Heart left ventricle (tissue), 16 donors: ENCODE measurements around the gene FGF19. TPM values are rescaled to one million over a fixed set of nuclear protein-coding genes. Genes with fewer than 3 reads are reported as not detected.

Source experiments
- ATAC-seq, 4 donors: fragments of 200-7000 bp; cut with Tn5 transposase; one replicate each; pipeline ENCODE4 v1.9.1; 2020 to 2022; ENCODE audit warnings: moderate library complexity in 4 of 4, mild to moderate bottlenecking in 3 of 4, moderate number of reproducible peaks in 1 of 4
- DNase-seq, 5 donors: peaks; one replicate each; pipeline ENCODE4 v3.0.0-alpha.2; 2020
- H3K27ac ChIP-seq, 12 donors: fragments of 200-600 bp; sonication (generic) in 4 of 12; one replicate each; pipeline versions ENCODE4 v1.5.0 to v1.8.0; 2016 to 2022; ENCODE audit warnings: mild to moderate bottlenecking in 2 of 12
- H3K27me3 ChIP-seq, 9 donors: fragments of 200-600 bp; sonication (generic) in 2 of 9; one replicate each; pipeline versions ENCODE4 v1.5.1 to v1.8.0; 2016 to 2022; ENCODE audit warnings: mild to moderate bottlenecking in 3 of 9
- H3K36me3 ChIP-seq, 9 donors: fragments of 200-600 bp; sonication (generic) in 2 of 9; one replicate each; pipeline versions ENCODE4 v1.5.0 to v1.8.0; 2018 to 2022; ENCODE audit warnings: mild to moderate bottlenecking in 2 of 9
- H3K4me1 ChIP-seq, 12 donors: fragments of 200-600 bp; sonication (generic) in 4 of 12; one replicate each; pipeline versions ENCODE4 v1.5.0 to v1.8.0; 2016 to 2022; ENCODE audit warnings: mild to moderate bottlenecking in 3 of 12
- H3K4me3 ChIP-seq, 12 donors: fragments of 200-600 bp; sonication (generic) in 4 of 12; one replicate each; pipeline versions ENCODE4 v1.5.0 to v1.8.0; 2017 to 2022; ENCODE audit warnings: mild to moderate bottlenecking in 9 of 12, moderate library complexity in 4 of 12
- H3K9me3 ChIP-seq, 12 donors: fragments of 200-600 bp; sonication (generic) in 4 of 12; one replicate each; pipeline versions ENCODE4 v1.5.0 to v1.8.0; 2016 to 2022; ENCODE audit warnings: mild to moderate bottlenecking in 1 of 12
- POLR2A ChIP-seq, 2 donors: fragments of 450-650 bp; IDR thresholded peaks; one replicate each; pipeline ENCODE4 v1.6.1; 2017; ENCODE audit warnings: antibody characterized with exemption in 2 of 2, mild to moderate bottlenecking in 2 of 2, moderate library complexity in 2 of 2
- WGBS, 4 donors: extraction: QIAGEN DNeasy Blood & Tissue Kit in 2 of 4; methylation state at CpG; one replicate each; pipeline versions ENCODE4 v1.1.5 to v1.1.7; 2013 to 2018; 5-methylcytosine and 5-hydroxymethylcytosine counted together
- intact Hi-C, 10 donors: fragments of 100-400 bp; cut with DNase I; formaldehyde crosslinking; loops; one replicate each; pipeline versions ENCODE4 v1.11.1 to v1.14.2; 2022
- long read RNA-seq, 3 donors: library from polyadenylated mRNA; unstranded; transcript quantifications; one replicate each; pipeline ENCODE4 v2.0.0, GENCODE V29; 2020 to 2021
- polyA plus RNA-seq, 2 donors: library from polyadenylated mRNA; stranded (reverse); fragments of 200-250 nt; gene quantifications; one replicate each; pipeline ENCODE4 v1.2.3, GENCODE V29; 2013
- total RNA-seq, 9 donors: library from RNA; depleted of rRNA in 2 of 9; stranded (reverse); fragments of >200 nt in 2 of 9; fragmentation: NEBNext Ultra II Directional in 3 of 9; extraction: Animal tissue kit (Norgen Biotek cat#: 25700) in 3 of 9; gene quantifications; one replicate each; pipeline versions ENCODE4 v1.1.0 to v1.2.4, GENCODE V29; 2016 to 2023
- TF ChIP-seq, protein P1 (sequence below), 12 donors: fragments of 200-600 bp; sonication (generic) in 4 of 12; IDR thresholded peaks; one replicate each; pipeline versions ENCODE4 v1.5.0 to v1.8.0; 2018 to 2022; ENCODE audit warnings: antibody characterized with exemption in 12 of 12, mild to moderate bottlenecking in 5 of 12
- donor health status: ischemic (EF 13 %, LVEDD 7.1; RV severe dilation, severe dysfunction).
- donor health status: healthy with polysubstance abuse.
- donor health status: DM: no; HTN: yes; CAD: no.
- donor health status: DM: no; HTN: no; CAD: no.
- donor health status: ischemic (EF 25% LVEDD 6.9; RV normal size, moderate dysfunction).
- donor health status: ischemic (EF 25% LVEDD 5.7; RV mildly dilated, moderate dysfunction).
- donor health status: healthy.
- donor health status: DM: yes; HTN: yes; CAD: no.
- donor health status: ischemic (EF 35%, LVEDD 5.7; RV mildly dilated, moderate dysfunction).
- donor health status: nonischemic (EF 11% LVEDD 7.7; RV severe dilation, severe dysfunction).
- donor health status: DM: yes; HTN: yes; CAD: no.
- donor health status: PGD.
- donor health status: ischemic (EF 29% LVEDD 5.4; RV normal size, mild dysfunction).
- donor health status: nonischemic (EF 23%, LVEDD 6.1; RV moderate dilation, normal function).

FGF19 gene, protein sequence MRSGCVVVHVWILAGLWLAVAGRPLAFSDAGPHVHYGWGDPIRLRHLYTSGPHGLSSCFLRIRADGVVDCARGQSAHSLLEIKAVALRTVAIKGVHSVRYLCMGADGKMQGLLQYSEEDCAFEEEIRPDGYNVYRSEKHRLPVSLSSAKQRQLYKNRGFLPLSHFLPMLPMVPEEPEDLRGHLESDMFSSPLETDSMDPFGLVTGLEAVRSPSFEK
- total RNA-seq (not detected), polyA plus RNA-seq (not detected)
- long read RNA-seq, donor 1: 0 reads
- long read RNA-seq, donor 2: 0 reads
- long read RNA-seq, donor 3: 0 reads

DNA sequence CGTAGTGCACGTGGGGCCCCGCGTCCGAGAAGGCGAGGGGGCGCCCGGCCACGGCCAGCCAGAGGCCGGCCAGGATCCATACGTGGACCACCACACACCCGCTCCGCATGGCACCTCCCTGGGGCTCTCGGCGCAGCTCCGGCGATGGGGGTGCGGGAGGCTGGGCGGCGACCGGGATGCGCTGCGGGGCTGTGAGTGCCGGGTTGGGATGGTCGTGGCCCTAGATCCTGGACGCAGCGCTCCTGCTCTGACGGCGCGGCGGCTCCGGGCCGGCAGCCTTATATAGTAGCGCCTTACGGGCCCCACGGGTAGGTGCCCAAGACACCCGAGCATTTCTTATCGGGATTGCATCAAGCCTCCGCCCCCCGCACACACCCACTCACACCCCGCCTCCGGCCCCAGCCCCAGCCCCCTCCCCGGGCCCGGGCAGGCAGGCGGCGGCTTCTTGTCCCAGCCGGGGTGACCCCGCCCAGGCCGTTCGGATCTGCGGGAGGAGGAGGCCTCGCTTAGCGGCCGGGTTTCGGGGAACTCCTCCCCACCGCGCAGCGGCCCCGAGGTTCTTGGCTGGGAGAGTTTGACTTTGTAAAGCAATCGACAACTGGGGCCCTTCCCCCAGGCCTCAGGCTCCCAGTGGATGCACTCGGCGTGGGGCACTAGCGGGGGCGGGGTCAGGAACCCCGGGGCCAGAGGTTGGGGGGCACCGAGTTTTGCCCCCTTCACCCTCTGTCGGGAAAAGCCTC, at the start of gene FGF19:
TSS of gene FGF19 (minus strand) at position 255 of the 740 bp plus-strand sequence. CDS start at position 109, 146 bp downstream.
- ATAC-seq (no peak), DNase-seq (no peak)
- WGBS, 4 donors: 1 to 2% (median 2%) methylated on average over 25 to 67 of the region's 67 CpGs
- H3K4me1 ChIP-seq: peaks cover 0 to 40% (median 13%) of the 10 kb centered on the region in 12 donors
- no peaks in the 10 kb centered on the region for H3K36me3 ChIP-seq
- peak within 1 kb of the TSS in 8 of 12 donors; percentile 6 to 32 (median 18) for H3K4me3 ChIP-seq
- H3K9me3 ChIP-seq: no peaks in the 10 kb centered on the region
- no peak for TF ChIP-seq POLR2A (IDR thresholded peaks at IDR 0.05)
- TF ChIP-seq, protein P1, sequence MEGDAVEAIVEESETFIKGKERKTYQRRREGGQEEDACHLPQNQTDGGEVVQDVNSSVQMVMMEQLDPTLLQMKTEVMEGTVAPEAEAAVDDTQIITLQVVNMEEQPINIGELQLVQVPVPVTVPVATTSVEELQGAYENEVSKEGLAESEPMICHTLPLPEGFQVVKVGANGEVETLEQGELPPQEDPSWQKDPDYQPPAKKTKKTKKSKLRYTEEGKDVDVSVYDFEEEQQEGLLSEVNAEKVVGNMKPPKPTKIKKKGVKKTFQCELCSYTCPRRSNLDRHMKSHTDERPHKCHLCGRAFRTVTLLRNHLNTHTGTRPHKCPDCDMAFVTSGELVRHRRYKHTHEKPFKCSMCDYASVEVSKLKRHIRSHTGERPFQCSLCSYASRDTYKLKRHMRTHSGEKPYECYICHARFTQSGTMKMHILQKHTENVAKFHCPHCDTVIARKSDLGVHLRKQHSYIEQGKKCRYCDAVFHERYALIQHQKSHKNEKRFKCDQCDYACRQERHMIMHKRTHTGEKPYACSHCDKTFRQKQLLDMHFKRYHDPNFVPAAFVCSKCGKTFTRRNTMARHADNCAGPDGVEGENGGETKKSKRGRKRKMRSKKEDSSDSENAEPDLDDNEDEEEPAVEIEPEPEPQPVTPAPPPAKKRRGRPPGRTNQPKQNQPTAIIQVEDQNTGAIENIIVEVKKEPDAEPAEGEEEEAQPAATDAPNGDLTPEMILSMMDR (IDR thresholded peaks at IDR 0.05): no peak
- H3K27me3 ChIP-seq: peaks cover 43 to 86% (median 63%) of the 10 kb centered on the region in 9 donors
- intact Hi-C loops: loop anchor here in 2 of 10 donors (2.0 to 5.0 kb wide), 2 partner anchors 183 to 185 kb away; no protein-coding TSS in a partner anchor
- no peak within 1 kb of the TSS for H3K27ac ChIP-seq

DNA sequence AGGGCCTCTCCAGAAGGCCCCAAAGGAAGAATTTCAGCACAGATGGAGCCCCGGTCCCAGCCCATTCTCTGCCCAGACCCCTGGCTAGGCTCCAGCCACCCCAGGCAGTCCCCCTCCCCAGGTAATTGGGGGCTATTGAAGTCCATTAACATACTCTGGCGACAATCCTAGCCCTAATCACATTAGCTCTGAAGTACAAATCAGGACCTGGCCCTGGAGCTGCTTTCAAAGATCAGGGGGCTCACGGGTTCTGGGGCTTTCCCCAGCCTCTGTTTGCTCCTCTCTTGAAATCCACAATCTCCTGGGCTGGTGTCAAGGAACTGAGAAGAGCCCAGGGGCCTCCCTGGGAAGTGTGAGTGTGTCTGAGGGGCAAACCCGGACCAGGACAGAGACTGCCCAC, 49.1 kb upstream of the FGF19 start:
- Histone ChIP-seq H3K9me3 (peaks cover 0 to 11% (median 0%) of the 10 kb centered on the region in 12 donors), H3K27me3 (peaks cover 0 to 24% (median 0%) of the 10 kb centered on the region in 9 donors), H3K4me1 (no peaks in the 10 kb centered on the region), H3K4me3 (no peak overlapping the region), H3K27ac (no peak overlapping the region), H3K36me3 (no peaks in the 10 kb centered on the region)
- intact Hi-C loops: no loop called here
- DNase-seq (no peak), ATAC-seq (no peak)
- TF ChIP-seq, protein P1 (IDR thresholded peaks at IDR 0.05): no peak
- TF ChIP-seq POLR2A (IDR thresholded peaks at IDR 0.05): no peak
- WGBS, 4 donors: 34 to 56% (median 37%) methylated on average over 3 to 4 of the region's 4 CpGs

DNA sequence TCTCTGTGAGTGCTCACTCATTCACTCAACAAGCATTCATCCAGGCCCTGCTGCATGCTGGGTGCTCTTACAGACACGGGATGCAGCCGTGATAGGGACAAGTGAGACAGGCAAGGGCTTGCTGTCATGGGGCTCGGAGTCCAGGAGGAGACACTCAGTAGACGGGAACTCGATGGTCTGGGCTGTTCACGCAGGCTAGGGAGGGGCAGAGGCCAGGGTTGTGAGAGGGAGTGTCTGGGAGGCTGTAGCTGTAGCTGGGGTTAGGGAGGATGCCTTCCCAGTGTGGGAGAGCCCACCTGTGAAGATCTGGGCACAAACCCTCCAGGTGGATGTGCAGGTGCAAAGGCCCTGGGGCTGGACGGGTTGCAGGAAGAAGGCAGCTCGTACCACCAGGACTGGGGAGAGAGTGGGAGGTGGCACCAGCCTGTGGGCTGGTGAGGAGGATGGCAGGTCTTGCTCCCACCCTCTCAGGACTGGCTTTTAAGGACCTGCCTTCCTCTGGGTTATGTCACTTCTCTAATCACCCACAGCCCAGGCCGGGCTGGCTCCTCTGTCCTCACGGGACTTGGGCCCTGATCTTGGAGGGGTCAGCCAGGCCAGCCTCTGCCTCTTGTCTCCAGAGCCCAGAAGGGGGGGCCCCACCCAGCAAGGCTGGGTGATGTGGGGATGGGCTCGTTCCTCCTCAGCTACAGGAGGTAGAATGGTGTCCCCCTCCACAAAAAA, 47.2 kb upstream of the FGF19 start:
- no peak overlapping the region for H3K27ac ChIP-seq
- TF ChIP-seq, protein P1 (IDR thresholded peaks at IDR 0.05): no peak
- TF ChIP-seq POLR2A (IDR thresholded peaks at IDR 0.05): no peak
- H3K4me1 ChIP-seq: no peaks in the 10 kb centered on the region
- H3K9me3 ChIP-seq: peaks cover 0 to 3% (median 0%) of the 10 kb centered on the region in 12 donors
- WGBS, 4 donors: 62 to 69% (median 67%) methylated on average over 11 of the region's 11 CpGs
- H3K27me3 ChIP-seq: peaks cover 0 to 37% (median 4%) of the 10 kb centered on the region in 9 donors
- no peaks in the 10 kb centered on the region for H3K36me3 ChIP-seq
- no peak for ATAC-seq
- H3K4me3 ChIP-seq: no peak overlapping the region
- DNase-seq: no peak
- intact Hi-C loops: no loop called here
